GM12873 (cell line): ENCODE results near the gene TMC3.

Experiments used
- CTCF ChIP-seq: IDR thresholded peaks from 2 replicates; pipeline ENCODE4 v1.5.1; 2012; ENCODE audit warnings: low read depth, mild to moderate bottlenecking, moderate library complexity, low read length, control low read depth; ENCODE audit not compliant: insufficient read depth; ENCODE audit errors: missing control alignments

The TMC3 gene

GRCh38 chr15:81346611-81347010 is 27.4 kb downstream of the TMC3 start:
- no peak for TF ChIP-seq CTCF

- TF ChIP-seq CTCF = no peak
Measured at GRCh38 chr15:81343371-81343770, 30.6 kb downstream of the TMC3 start.

GRCh38 chr15:81341351-81341750 is 32.7 kb downstream of the TMC3 start:
- TF ChIP-seq CTCF = no peak

- no peak for TF ChIP-seq CTCF
Measured at GRCh38 chr15:81339851-81340250, 34.2 kb downstream of the TMC3 start.

GRCh38 chr15:81339321-81339720 is 34.7 kb downstream of the TMC3 start:
- no peak for TF ChIP-seq CTCF

GRCh38 chr15:81338170-81339007 is 35.6 kb downstream of the TMC3 start:
- no peak for TF ChIP-seq CTCF

- no peak for TF ChIP-seq CTCF
Measured at GRCh38 chr15:81337713-81338157, 36.3 kb downstream of the TMC3 start.
